Measurements from ENCODE around the gene ERI2. TPM values are rescaled to one million over a fixed set of nuclear protein-coding genes. Genes with fewer than 3 reads are reported as not detected.

Gene ERI2
- total RNA-seq, 1 experiment from 2014 or later = 22.4 TPM

DNA sequence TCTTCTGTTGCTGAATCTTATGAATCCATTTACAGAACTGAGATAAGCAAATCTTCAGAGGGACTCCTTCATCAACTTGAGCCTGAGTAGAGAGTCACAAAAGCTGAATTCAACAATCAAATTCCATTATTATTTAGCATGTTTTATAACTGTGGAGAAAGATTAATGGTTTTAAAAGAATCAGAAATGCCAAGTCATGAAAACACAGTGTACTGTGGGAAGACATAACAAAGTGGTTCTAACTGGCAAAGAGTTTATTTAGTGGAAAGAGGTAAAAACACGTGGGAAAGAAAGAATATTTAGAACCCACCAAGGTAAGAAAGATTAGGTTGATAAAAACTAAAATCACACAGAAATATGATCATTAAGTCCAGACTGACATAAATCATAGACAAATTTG lies 5.0 kb downstream of the ERI2 start:
- H3K36me3 Mint-ChIP-seq (ENCODE audit: insufficient read depth in 1 of 3, low read depth in 3 of 3) = peaks cover 0 to 21% (median 19%) of the 10 kb centered on the region in 3 experiments; a peak in 5 of 7 replicates
- H3K18ac ChIP-seq (ENCODE audit: insufficient read length, low read depth, low read length) = no peak overlapping the region
- H3K27me3 Mint-ChIP-seq (ENCODE audit: low read depth) = no peaks in the 10 kb centered on the region
- H3K4me2 ChIP-seq (ENCODE audit: insufficient read depth, insufficient read length, low read length) = no peak overlapping the region
- H2AK5ac ChIP-seq (ENCODE audit: insufficient read length, low read length) = no peak overlapping the region
- no peak overlapping the region for H3T11ph ChIP-seq (ENCODE audit: low read length)
- TF ChIP-seq, protein P1, sequence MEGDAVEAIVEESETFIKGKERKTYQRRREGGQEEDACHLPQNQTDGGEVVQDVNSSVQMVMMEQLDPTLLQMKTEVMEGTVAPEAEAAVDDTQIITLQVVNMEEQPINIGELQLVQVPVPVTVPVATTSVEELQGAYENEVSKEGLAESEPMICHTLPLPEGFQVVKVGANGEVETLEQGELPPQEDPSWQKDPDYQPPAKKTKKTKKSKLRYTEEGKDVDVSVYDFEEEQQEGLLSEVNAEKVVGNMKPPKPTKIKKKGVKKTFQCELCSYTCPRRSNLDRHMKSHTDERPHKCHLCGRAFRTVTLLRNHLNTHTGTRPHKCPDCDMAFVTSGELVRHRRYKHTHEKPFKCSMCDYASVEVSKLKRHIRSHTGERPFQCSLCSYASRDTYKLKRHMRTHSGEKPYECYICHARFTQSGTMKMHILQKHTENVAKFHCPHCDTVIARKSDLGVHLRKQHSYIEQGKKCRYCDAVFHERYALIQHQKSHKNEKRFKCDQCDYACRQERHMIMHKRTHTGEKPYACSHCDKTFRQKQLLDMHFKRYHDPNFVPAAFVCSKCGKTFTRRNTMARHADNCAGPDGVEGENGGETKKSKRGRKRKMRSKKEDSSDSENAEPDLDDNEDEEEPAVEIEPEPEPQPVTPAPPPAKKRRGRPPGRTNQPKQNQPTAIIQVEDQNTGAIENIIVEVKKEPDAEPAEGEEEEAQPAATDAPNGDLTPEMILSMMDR (conservative IDR thresholded peaks at IDR 0.05) = no peak
- no peak overlapping the region for H3K4ac ChIP-seq (ENCODE audit: low read depth, low read length)
- H4K5ac ChIP-seq (ENCODE audit: insufficient read length, low read depth, low read length) = no peak overlapping the region
- no peaks in the 10 kb centered on the region for H3K79me1 ChIP-seq (ENCODE audit: insufficient read depth, low read depth, low read length, poor library complexity, severe bottlenecking)
- no peaks in the 10 kb centered on the region for H3K79me2 ChIP-seq (ENCODE audit: insufficient read depth, low read length)
- WGBS (ENCODE audit: extremely low coverage, insufficient read length, low lambda C conversion rate) = no CpG with 5 or more reads among the region's 1 CpG
- no peak overlapping the region for H4K8ac ChIP-seq (replicated peaks; ENCODE audit: insufficient read length, low read depth, low read length)
- no peak overlapping the region for H2BK20ac ChIP-seq (ENCODE audit: low read depth, low read length, poor library complexity, severe bottlenecking)
- no peaks in the 10 kb centered on the region for H4K20me1 ChIP-seq (ENCODE audit: control insufficient read depth, insufficient read depth, insufficient read length)
- no peak overlapping the region for H2BK12ac ChIP-seq (ENCODE audit: insufficient read length, low read depth, low read length)
- no peak overlapping the region for H2BK15ac ChIP-seq (ENCODE audit: low read depth, low read length)
- no peak overlapping the region for H3K9ac ChIP-seq (ENCODE audit: extremely low read depth, insufficient read length, low read length)
- H3K27me3 ChIP-seq (ENCODE audit: insufficient read depth, low read length) = no peaks in the 10 kb centered on the region
- no peak for DNase-seq
- H4K91ac ChIP-seq (ENCODE audit: insufficient read length, low read depth, low read length) = no peak overlapping the region
- H3K56ac ChIP-seq (ENCODE audit: insufficient read length, low read depth, low read length) = no peak overlapping the region
- H3K14ac ChIP-seq (ENCODE audit: insufficient read depth, low read length) = no peak overlapping the region
- no peak overlapping the region for H3K4me3 Mint-ChIP-seq
- H3K27ac ChIP-seq (ENCODE audit: insufficient read length, low read depth, low read length) = no peak overlapping the region
- H3K23ac ChIP-seq (ENCODE audit: insufficient read length, low read depth, low read length) = no peak overlapping the region
- no peaks in the 10 kb centered on the region for H3K9me3 ChIP-seq (ENCODE audit: control insufficient read depth, low read depth, low read length)
- H3K4me1 ChIP-seq (ENCODE audit: insufficient read depth, low read length) = no peaks in the 10 kb centered on the region
- no peak overlapping the region for H2AFZ ChIP-seq (ENCODE audit: low read length)
- no peaks in the 10 kb centered on the region for H3K9me3 Mint-ChIP-seq
- H3K23me2 ChIP-seq (ENCODE audit: insufficient read length, low read depth, low read length, poor library complexity, severe bottlenecking) = no peaks in the 10 kb centered on the region
- H3K4me1 Mint-ChIP-seq = peaks cover 4% of the 10 kb centered on the region in 2 experiments
- no peak overlapping the region for H3K27ac Mint-ChIP-seq
- H2BK5ac ChIP-seq (ENCODE audit: insufficient read length, low read length) = no peak overlapping the region
- no peak overlapping the region for H2BK120ac ChIP-seq (ENCODE audit: low read depth, low read length, poor library complexity, severe bottlenecking)

All from H9 (cell line).